ENCODE measurements around the gene ASXL2. TPM values are rescaled to one million over a fixed set of nuclear protein-coding genes. Genes with fewer than 3 reads are reported as not detected.
A peak's percentile ranks its signal among the peaks of the same experiment; 100 is the strongest.
"Not testable (repeated sequence)": the region's sequence is repeated elsewhere in the genome, so short reads cannot be mapped to it uniquely, and the experiment has no call there.

Gene ASXL2
- total RNA-seq, 1 donor from 2014 or later, result 3.3 TPM

DNA sequence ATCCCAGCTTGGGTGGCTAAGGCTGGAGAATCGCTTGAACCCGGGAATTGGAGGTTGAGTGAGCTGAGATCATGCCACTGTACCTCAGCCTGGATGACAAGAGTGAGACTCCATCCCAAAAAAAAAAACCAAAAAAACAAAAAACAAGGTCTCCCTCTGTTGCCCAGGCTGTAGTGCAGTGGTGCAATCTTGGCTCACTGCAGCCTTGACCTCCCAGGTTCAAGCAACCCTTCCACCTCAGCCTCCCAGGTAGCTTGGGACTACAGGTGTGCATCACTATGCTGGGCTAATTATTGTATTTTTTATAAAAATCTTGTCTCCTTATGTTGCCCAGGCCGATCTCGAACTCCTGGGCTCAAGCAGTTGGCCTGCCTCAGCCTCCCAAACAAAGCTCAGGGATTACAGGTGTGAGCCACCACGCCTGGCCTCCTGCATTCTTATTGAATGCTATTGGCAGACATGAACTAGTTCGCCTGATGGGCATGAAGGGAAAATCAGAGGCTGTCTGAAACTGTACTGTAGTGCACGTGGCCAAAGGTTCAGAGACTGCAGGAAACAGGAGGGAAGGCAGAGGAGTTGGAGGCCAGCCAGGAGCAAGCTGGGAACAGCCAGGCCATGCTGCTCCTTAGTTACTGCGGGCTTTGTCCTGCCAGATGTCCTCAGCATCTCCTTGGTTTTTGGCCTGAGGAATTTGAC lies 16.0 kb upstream of the ASXL2 start:
- FAIRE-seq (no peak), DNase-seq (ENCODE audit: low spot score in 2 of 2) (no peak)

DNA sequence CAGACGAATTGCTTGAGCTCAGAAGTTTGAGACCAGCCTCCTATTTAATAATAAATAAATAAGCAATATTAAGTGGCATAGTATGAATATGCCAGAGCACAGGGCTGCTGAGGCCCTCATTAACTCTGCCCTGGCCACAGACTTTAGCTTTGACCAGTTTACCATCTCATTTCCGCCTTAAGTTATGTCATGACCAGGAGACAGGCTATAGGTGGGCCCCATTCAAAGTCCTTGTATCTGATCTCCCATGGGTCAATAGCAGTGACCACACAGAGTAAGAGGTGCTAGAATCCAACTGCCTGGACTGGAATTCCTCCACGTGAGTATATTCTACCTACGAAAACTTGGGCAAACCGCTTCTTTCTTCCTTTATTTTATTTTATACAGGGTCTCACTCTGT lies 13.4 kb upstream of the ASXL2 start:
- FAIRE-seq, result no peak

GRCh38 chr2:25887624-25888242 lies 9.4 kb upstream of the ASXL2 start:
- no peak for DNase-seq (ENCODE audit: low spot score in 2 of 2)
- no peak for FAIRE-seq

More for the DNA sequence above, 13.4 kb upstream of the ASXL2 start:
- no peak for DNase-seq (ENCODE audit: low spot score in 2 of 2)

GRCh38 chr2:25885933-25886332 lies 7.6 kb upstream of the ASXL2 start:
- DNase-seq (ENCODE audit: low spot score in 2 of 2) (no peak), FAIRE-seq (no peak)

DNA sequence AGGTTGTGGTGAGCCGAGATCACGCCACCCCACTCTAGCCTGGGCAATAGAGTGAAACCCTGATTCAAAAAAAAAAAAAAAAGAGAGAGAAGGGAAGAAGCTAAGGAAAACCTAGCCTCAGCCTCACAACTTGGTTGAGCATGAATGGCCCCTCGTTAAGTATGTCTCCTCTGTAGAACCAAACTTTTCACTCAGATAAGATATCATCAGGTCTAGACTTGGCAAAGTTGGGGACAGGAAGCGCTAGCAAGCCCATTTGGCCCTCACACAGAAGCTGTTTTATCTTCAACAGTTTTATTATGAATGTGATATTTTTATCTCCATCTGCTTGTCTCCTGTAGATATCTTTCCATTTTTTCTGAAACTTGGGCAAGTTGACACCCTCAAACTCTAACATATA lies 3.5 kb upstream of the ASXL2 start:
- no peak for FAIRE-seq
- no peak for DNase-seq (ENCODE audit: low spot score in 2 of 2)

GRCh38 chr2:25879133-25879730 lies 945 bp upstream of the ASXL2 start:
- DNase-seq (ENCODE audit: low spot score in 2 of 2) (no peak), FAIRE-seq (no peak)

GRCh38 chr2:25877431-25878360 lies 591 bp downstream of the ASXL2 start:
- FAIRE-seq, result no peak
- peak; percentile 19 to 34 for DNase-seq (ENCODE audit: low spot score in 2 of 2)

GRCh38 chr2:25872134-25872533 lies 6.2 kb downstream of the ASXL2 start:
- FAIRE-seq, result no peak

DNA sequence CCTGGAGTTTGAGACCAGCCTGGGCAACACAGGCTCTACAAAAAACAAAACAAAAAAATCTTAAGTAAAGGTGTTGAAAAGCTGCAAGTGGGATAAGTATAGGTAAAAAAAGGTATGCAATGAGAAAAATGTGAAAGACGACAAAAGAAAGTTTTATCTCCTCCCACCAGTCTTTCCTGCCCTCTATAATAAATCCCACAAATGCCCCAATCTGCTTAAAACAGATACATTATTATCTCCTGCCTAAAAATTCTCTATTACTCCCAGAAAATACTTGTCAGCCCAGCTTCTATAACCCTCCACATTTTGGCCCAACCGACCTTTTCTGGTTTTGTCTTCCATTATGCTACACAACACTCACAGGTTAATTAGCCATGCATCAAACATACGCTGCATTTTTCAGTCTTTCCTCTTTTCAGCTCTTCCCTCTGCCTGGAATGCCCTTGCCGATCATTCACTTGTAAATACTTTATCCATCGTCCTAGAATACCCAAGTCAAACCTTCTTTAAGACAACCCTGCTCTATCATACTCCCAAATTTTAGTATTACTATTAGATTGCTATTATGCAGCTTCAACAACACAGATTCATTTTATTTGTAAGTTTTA lies 10.8 kb downstream of the ASXL2 start:
- DNase-seq (ENCODE audit: low spot score in 2 of 2) (no peak), FAIRE-seq (no peak)

More at GRCh38 chr2:25872134-25872533, 6.2 kb downstream of the ASXL2 start:
- DNase-seq (ENCODE audit: low spot score in 2 of 2), result no peak

- DNase-seq (ENCODE audit: low spot score in 2 of 2) (no peak), FAIRE-seq (no peak)
These were observed 21.9 kb downstream of the ASXL2 start for GRCh38 chr2:25856377-25856776.

- DNase-seq (ENCODE audit: low spot score in 2 of 2) (no peak), FAIRE-seq (no peak)
These were observed 23.2 kb downstream of the ASXL2 start for GRCh38 chr2:25855065-25855464.

DNA sequence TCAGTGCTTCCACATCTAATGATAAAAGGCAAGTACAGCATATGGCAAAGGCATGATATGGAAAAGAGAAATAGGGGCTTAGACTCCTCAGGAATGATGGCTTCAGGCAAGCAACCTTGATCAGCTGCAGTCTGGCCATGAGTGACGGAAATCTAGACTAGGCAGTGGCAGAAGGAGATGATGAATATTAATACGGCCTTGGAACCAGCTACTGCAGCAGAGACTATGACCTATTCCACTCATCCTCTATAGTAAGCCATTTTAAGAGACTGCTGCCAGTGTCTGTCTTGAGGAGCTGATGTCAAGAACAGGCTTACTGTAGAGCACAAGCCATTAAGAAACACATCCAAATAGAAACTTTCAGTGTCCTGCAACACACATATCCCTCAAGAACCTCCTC lies 23.7 kb downstream of the ASXL2 start:
- FAIRE-seq (no peak), DNase-seq (ENCODE audit: low spot score in 2 of 2) (no peak)

DNA sequence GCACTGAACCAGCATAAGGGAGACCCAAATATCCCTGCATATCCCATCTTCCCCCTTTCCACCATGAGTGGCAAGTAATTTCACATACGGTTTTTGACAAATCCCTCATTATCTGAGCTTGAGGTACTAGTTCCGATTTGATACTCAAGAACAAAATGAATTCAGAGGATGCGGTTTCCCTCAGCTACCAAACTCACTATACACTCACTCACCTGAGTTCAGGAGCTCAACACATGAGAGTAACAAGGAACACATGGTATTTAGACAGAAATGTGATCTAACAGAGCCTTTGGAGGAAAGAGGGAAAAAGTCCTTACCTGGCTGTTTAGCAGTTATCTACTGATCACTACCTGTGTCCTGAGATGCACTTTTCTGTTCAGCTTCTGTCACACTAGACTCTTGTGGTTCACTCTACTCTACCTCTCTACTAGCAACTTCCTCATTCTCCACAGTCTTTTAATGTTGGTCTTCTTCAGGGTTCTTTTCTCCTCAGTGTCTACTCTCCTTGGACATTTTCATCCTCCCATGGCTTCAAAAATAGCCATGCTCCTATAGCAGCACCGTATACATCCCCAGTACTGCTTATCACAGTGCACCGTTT lies 25.1 kb downstream of the ASXL2 start:
- DNase-seq (ENCODE audit: low spot score in 2 of 2), result no peak
- FAIRE-seq, result no peak

GRCh38 chr2:25851740-25852503 lies 26.4 kb downstream of the ASXL2 start:
- FAIRE-seq (peak; percentile 87), DNase-seq (ENCODE audit: low spot score in 2 of 2) (peak; percentile 16 to 48)

GRCh38 chr2:25850400-25850799 lies 27.9 kb downstream of the ASXL2 start:
- not testable (repeated sequence) for FAIRE-seq; DNase-seq (ENCODE audit: low spot score in 2 of 2)

DNA sequence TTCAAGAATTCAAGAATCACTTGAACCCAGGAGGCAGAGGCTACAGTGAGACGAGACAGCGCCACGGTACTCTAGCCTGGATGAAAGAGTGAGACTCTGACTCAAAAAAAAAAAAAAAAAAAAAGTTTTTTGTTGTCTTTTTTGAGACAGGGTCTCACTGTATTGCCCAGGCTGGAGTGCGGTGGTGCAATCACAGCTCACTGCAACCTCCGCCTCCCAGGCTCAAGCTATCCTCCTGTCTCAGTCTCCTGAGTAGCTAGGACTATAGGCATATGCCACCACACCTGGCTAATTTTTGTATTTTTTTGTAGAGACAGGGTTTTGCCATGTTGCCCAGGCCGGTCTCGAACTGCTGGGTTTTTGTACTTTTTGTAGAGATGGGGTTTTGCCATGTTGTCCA lies 28.9 kb downstream of the ASXL2 start:
- DNase-seq (ENCODE audit: low spot score in 2 of 2); FAIRE-seq: not testable (repeated sequence)

- FAIRE-seq, result no peak
- no peak for DNase-seq (ENCODE audit: low spot score in 2 of 2)
These were observed 32.3 kb downstream of the ASXL2 start for GRCh38 chr2:25845843-25846505.

DNA sequence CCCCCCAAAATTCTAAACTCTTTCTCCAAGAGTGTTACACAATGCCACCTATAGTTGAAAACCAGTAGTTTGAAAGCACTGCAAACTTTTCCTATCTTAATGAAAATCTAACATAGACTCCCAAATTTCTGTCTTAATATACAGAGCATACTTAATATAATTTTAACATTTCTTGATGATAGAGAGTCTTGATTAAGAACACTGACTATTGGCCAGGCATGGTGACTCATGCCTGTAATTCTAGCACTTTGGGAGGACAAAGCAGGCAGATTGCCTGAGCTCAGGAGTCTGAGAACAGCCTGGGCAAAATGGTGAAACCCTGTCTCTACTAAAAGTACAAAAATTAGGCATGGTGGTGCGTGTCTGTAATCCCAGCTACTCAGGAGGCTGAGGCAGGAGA lies 34.2 kb downstream of the ASXL2 start:
- FAIRE-seq (no peak), DNase-seq (ENCODE audit: low spot score in 2 of 2) (no peak)

GRCh38 chr2:25842155-25842554 lies 36.1 kb downstream of the ASXL2 start:
- no peak for FAIRE-seq
- DNase-seq (ENCODE audit: low spot score in 2 of 2), result no peak

Measured in frontal cortex (tissue), 4 donors.